Gastrocnemius medialis (tissue), 4 donors: ENCODE measurements around the gene B4GALT3. TPM values are rescaled to one million over a fixed set of nuclear protein-coding genes. Genes with fewer than 3 reads are reported as not detected.

Source experiments
- ATAC-seq, 2 donors: fragments of 150-250 bp; one replicate each; pipeline ENCODE4 v1.9.1; 2016
- DNase-seq, 2 donors: peaks; one replicate each; pipeline ENCODE4 v3.0.0-alpha.2; 2019
- H3K27ac ChIP-seq, 4 donors: fragments of 200-600 bp; sonication (generic); 1 replicate in 1 of 4; 2 replicates in 3 of 4; pipeline ENCODE4 v1.5.1; 2016 to 2018; ENCODE audit warnings: mild to moderate bottlenecking in 2 of 4, moderate library complexity in 1 of 4
- H3K27me3 ChIP-seq, 3 donors: fragments of 200-600 bp; sonication (generic) in 2 of 3; 1 replicate in 1 of 3; 2 replicates in 2 of 3; pipeline versions ENCODE4 v1.5.1 to v1.6.0; 2016 to 2019; ENCODE audit warnings: mild to moderate bottlenecking in 1 of 3, moderate library complexity in 1 of 3
- H3K36me3 ChIP-seq, 2 donors: fragments of 200-600 bp; sonication (generic) in 1 of 2; one replicate each; pipeline ENCODE4 v1.5.1; 2017 to 2018
- H3K4me1 ChIP-seq, 2 donors: fragments of 200-600 bp; sonication (generic) in 1 of 2; one replicate each; pipeline ENCODE4 v1.5.1; 2016 to 2017; ENCODE audit warnings: mild to moderate bottlenecking in 2 of 2
- H3K4me3 ChIP-seq, 4 donors: fragments of 200-600 bp; sonication (generic) in 3 of 4; 1 replicate in 1 of 4; 2 replicates in 3 of 4; pipeline ENCODE4 v1.5.1; 2016 to 2019; ENCODE audit warnings: mild to moderate bottlenecking in 2 of 4
- H3K9me3 ChIP-seq, 3 donors: fragments of 200-600 bp; sonication (generic) in 2 of 3; 1 replicate in 1 of 3; 2 replicates in 2 of 3; pipeline ENCODE4 v1.5.1; 2016 to 2019
- CTCF ChIP-seq, 5 experiments: fragments of 450-650 bp in 3 of 5; fragments of 200-600 bp in 2 of 5; sonication (generic) in 2 of 5; IDR thresholded peaks in 4 of 5; conservative IDR thresholded peaks in 1 of 5; 1 replicate in 4 of 5; 2 replicates in 1 of 5; pipeline ENCODE4 v1.5.1; 2016 to 2019; ENCODE audit warnings: antibody characterized with exemption in 5 of 5, mild to moderate bottlenecking in 3 of 5, moderate library complexity in 3 of 5
- POLR2A ChIP-seq, 2 donors: fragments of 450-650 bp; IDR thresholded peaks; one replicate each; pipeline ENCODE4 v1.6.1; 2017; ENCODE audit warnings: antibody characterized with exemption in 2 of 2, mild to moderate bottlenecking in 2 of 2, moderate library complexity in 2 of 2
- in situ Hi-C, 4 donors: fragments of 200-750 bp; cut with MboI; loops; one replicate each; pipeline versions ENCODE4 v1.15.0 to v1.8.0; 2017; ENCODE audit warnings: low sequenced_read_pairs in 4 of 4
- intact Hi-C: fragments of 100-400 bp; cut with DNase I; formaldehyde crosslinking; loops from one replicate; pipeline ENCODE4 v1.15.1; 2023; ENCODE audit warnings: low total_unique reads
- total RNA-seq, 4 donors: library from RNA; depleted of rRNA; stranded (reverse); fragments of >200 nt; gene quantifications; one replicate each; pipeline versions ENCODE4 v1.1.0 to v1.2.3, GENCODE V29; 2016

Gene B4GALT3
- total RNA-seq, 4 donors from 2014 or later, result 35.5 to 47.7 (median 43.7) TPM

DNA sequence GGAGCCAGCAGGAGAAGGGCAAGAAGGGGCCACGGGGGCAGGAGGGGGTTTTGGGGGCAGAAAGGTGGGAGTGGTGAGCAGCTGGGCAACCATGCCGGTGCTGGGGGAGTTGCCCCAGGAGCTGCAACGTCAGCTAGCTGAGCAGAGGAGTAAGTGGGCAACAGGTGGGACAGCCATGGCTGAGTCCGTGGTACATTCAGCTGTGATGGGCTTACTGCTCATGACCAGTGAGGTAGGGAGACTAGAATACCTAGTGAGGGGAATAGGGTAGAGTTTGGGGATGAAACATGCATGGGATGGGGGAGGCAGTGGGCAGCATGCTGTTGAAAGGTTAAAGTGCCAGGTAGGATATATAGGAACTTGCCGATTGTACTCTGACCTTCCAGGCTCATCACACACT lies 15.7 kb downstream of the B4GALT3 start:
- Histone ChIP-seq H3K4me3 (no peak overlapping the region), H3K9me3 (no peaks in the 10 kb centered on the region), H3K27ac (peak overlapping the region in 1 of 4 donors; percentile 5), H3K4me1 (peaks cover 25 to 36% of the 10 kb centered on the region in 2 donors), H3K36me3 (peaks cover 0 to 52% of the 10 kb centered on the region in 2 donors), H3K27me3 (no peaks in the 10 kb centered on the region)
- DNase-seq, result no peak
- intact Hi-C loops (no loop called here), in situ Hi-C loops (no loop called here)
- ATAC-seq, result no peak
- TF ChIP-seq POLR2A (IDR thresholded peaks at IDR 0.05), result no peak

DNA sequence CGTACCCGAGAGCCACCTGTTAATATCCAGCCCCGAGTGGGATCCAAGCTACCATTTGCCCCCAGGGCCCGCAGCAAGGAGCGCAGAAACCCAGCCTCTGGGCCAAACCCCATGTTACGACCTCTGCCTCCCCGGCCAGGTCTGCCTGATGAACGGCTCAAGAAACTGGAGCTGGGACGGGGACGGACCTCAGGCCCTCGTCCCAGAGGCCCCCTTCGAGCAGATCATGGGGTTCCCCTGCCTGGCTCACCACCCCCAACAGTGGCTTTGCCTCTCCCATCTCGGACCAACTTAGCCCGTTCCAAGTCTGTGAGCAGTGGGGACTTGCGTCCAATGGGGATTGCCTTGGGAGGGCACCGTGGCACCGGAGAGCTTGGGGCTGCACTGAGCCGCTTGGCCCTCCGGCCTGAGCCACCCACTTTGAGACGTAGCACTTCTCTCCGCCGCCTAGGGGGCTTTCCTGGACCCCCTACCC lies 16.6 kb downstream of the B4GALT3 start:
- TF ChIP-seq POLR2A (IDR thresholded peaks at IDR 0.05) (no peak), CTCF (IDR thresholded peaks at IDR 0.05 in 4 of 5, conservative IDR thresholded peaks at IDR 0.05 in 1 of 5) (no peak)
- Histone ChIP-seq H3K36me3 (peaks cover 0 to 52% of the 10 kb centered on the region in 2 donors), H3K27ac (peak overlapping the region in 1 of 4 donors; percentile 95), H3K4me1 (peaks cover 25 to 33% of the 10 kb centered on the region in 2 donors), H3K9me3 (no peaks in the 10 kb centered on the region), H3K27me3 (no peaks in the 10 kb centered on the region), H3K4me3 (peak overlapping the region in 1 of 4 donors; percentile 100)
- in situ Hi-C loops (no loop called here), intact Hi-C loops (no loop called here)
- DNase-seq (no peak), ATAC-seq (no peak)

GRCh38 chr1:161159913-161160243 lies 17.4 kb downstream of the B4GALT3 start:
- no peak for TF ChIP-seq POLR2A (IDR thresholded peaks at IDR 0.05)
- TF ChIP-seq CTCF (IDR thresholded peaks at IDR 0.05 in 4 of 5, conservative IDR thresholded peaks at IDR 0.05 in 1 of 5), result no peak

DNA sequence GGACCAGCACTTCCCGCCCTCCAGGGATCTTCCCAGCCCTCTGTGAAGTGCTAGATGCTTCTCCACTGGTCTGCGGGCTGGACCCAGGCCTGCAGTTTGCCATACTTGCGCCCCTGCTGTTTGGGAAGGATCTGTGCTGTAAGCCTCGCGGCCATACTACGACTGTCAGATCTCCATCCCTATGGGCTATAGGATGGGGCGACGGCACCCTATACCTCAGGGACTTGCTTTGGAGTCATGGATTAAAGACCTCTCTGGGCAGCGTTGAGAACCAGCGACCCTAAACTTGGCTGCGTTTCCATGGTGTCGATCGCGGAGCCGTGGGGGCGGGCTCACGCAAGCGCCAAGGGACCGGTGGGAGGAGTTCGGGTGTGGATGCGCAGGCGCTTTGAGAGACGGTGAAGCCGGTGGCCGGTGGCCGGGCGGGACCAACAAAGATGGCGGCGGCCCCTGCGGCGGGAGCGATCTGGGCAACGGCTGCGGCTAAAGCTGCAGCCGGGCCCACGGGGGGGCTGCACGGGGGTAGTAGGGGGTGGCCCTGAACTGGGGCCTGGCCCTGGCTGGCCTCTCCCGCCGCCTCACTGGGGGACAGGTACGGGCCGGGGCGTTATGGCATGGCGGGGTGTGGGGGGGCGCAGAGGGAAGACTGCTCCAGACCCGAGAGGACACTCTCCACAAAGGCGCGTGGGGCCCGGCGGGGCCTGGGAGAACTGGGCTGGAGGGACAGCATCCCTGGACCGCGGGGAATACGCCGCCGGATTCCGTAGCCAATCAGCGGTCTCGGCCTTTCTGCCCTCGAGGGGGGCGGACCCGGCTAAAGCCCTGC lies 18.0 kb downstream of the B4GALT3 start, which contains the start of gene USP21:
Gene USP21, plus strand, starts transcription at position 414 of the 826 bp plus-strand sequence. CDS start 1,141 bp downstream, outside the sequence.
- Histone ChIP-seq H3K36me3 (peaks cover 0 to 46% of the 10 kb centered on the region in 2 donors), H3K27ac (peak within 1 kb of the TSS; percentile 90 to 95 (median 92)), H3K9me3 (no peaks in the 10 kb centered on the region), H3K27me3 (no peaks in the 10 kb centered on the region), H3K4me1 (peaks cover 25 to 31% of the 10 kb centered on the region in 2 donors), H3K4me3 (peak within 1 kb of the TSS; percentile 82 to 100 (median 95))
- TF ChIP-seq POLR2A (IDR thresholded peaks at IDR 0.05) (peak; percentile 47 to 54), CTCF (IDR thresholded peaks at IDR 0.05 in 4 of 5, conservative IDR thresholded peaks at IDR 0.05 in 1 of 5) (peak in 2 of 5 experiments; percentile 10 to 32)
- peak; percentile 88 to 89 for DNase-seq
- ATAC-seq, result peak; percentile 96 to 97
- intact Hi-C loops, result loop anchor here (1.0 to 10.0 kb wide), 3 partner anchors 27 to 814 kb away; partner anchors contain the start of genes COPA, DEDD and NCSTN
- in situ Hi-C loops, result loop anchor here in 1 of 4 donors (10.0 kb wide), 1 partner anchor 114 kb away; the partner anchor contains the start of gene USF1

More at GRCh38 chr1:161159913-161160243, 17.4 kb downstream of the B4GALT3 start:
- intact Hi-C loops (loop anchor here (1.0 to 10.0 kb wide), 3 partner anchors 28 to 815 kb away; partner anchors contain the start of genes COPA, DEDD and NCSTN), in situ Hi-C loops (loop anchor here in 1 of 4 donors (10.0 kb wide), 1 partner anchor 115 kb away; the partner anchor contains the start of gene USF1)
- Histone ChIP-seq H3K27me3 (no peaks in the 10 kb centered on the region), H3K4me1 (peaks cover 20 to 26% of the 10 kb centered on the region in 2 donors), H3K27ac (peak overlapping the region; percentile 90 to 95 (median 92)), H3K4me3 (peak overlapping the region; percentile 82 to 100 (median 95)), H3K9me3 (no peaks in the 10 kb centered on the region), H3K36me3 (peaks cover 0 to 52% of the 10 kb centered on the region in 2 donors)
- DNase-seq, result no peak
- ATAC-seq, result no peak
